ENCODE measurements around the gene C1orf174.

GRCh38 chr1:3924186-3924824 lies 24.2 kb upstream of the C1orf174 start:
- TF ChIP-seq CTCF (IDR thresholded peaks at IDR 0.05) (no peak), EZH2 (IDR thresholded peaks at IDR 0.05) (no peak)
